Sigmoid colon (tissue), 4 donors: ENCODE data around the gene WNK2.

Source experiments
- POLR2AphosphoS5 ChIP-seq, 4 donors: sonication (generic); formaldehyde crosslinking; IDR thresholded peaks; one replicate each; pipeline ENCODE4 v1.6.1; 2017; ENCODE audit warnings: antibody characterized with exemption in 4 of 4
- TF ChIP-seq, protein P1 (sequence below), 4 experiments: fragments of 450-650 bp in 3 of 4; fragments of 200-600 bp in 1 of 4; IDR thresholded peaks; one replicate each; pipeline ENCODE4 v1.5.1; 2016 to 2019; ENCODE audit warnings: antibody characterized with exemption in 4 of 4, mild to moderate bottlenecking in 3 of 4, moderate library complexity in 2 of 4

GRCh38 chr9:93210974-93211653 lies 27.2 kb downstream of the WNK2 start:
- TF ChIP-seq, protein P1, sequence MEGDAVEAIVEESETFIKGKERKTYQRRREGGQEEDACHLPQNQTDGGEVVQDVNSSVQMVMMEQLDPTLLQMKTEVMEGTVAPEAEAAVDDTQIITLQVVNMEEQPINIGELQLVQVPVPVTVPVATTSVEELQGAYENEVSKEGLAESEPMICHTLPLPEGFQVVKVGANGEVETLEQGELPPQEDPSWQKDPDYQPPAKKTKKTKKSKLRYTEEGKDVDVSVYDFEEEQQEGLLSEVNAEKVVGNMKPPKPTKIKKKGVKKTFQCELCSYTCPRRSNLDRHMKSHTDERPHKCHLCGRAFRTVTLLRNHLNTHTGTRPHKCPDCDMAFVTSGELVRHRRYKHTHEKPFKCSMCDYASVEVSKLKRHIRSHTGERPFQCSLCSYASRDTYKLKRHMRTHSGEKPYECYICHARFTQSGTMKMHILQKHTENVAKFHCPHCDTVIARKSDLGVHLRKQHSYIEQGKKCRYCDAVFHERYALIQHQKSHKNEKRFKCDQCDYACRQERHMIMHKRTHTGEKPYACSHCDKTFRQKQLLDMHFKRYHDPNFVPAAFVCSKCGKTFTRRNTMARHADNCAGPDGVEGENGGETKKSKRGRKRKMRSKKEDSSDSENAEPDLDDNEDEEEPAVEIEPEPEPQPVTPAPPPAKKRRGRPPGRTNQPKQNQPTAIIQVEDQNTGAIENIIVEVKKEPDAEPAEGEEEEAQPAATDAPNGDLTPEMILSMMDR (IDR thresholded peaks at IDR 0.05): no peak
- TF ChIP-seq POLR2AphosphoS5 (IDR thresholded peaks at IDR 0.05): no peak
